HCEC 1CT (cell line): ENCODE results near the gene SCLT1.

Experiments used
- DNase-seq: peaks from one replicate; pipeline ENCODE4 v3.0.0-alpha.2; 2017

The SCLT1 gene

DNA sequence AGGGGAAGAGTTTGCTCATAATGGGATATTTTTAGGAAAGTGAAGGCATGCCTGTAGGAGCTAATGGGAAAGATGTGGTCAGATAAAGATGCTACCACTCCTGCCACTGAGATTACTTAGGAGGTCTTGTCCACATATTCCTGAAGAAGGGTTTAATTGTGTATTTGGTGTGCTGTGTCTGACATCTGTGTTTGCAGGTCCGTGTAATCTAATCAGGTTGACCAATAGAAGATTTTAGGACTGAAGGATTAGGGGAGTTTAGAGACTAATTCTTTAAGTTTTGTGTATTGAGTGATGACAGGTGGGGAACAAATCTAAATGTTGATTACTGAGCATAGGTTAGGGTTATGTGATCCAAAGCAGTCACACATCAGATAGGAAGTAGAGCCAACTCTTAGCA is 226.6 kb downstream of the SCLT1 start:
- DNase-seq = no peak

DNA sequence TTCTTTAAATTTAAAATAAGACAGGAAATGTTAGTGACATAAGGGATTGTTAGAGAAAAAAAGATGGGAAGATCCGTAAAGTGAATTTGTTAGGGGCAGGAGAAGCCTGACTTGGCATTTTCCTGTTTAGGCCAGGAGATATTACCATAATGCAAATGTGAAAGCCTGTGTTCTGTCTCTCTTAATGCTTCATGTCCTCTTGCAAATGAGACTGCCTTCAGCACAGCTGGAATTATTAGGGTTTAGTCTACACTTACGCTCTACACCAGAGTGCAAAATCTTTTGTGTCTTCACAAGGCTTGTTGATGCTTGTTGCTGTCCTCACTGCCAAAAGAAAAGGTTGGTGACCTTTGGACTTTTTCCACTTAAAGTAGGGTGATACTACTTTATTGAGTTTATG is 227.1 kb downstream of the SCLT1 start:
- no peak for DNase-seq

DNA sequence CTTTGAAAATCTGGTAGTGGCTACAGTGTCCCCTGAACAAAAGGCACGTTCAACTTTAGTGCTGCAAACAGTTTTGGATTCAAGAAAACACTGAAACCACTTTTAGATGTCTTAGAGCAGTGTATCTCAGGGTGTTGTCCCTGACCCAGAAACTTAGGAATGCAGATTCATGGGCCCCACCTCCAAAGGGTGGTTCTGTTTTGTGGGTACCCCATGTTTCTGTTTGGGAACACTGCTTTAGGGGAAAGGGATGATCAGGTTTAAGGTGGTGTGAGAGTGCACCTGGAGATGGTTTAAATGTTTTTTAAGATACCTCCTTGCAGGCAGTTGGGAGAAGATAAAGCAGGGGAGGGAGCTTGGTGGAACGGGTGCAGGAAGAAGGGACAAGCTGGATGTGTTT is 228.2 kb downstream of the SCLT1 start:
- DNase-seq = no peak

DNA sequence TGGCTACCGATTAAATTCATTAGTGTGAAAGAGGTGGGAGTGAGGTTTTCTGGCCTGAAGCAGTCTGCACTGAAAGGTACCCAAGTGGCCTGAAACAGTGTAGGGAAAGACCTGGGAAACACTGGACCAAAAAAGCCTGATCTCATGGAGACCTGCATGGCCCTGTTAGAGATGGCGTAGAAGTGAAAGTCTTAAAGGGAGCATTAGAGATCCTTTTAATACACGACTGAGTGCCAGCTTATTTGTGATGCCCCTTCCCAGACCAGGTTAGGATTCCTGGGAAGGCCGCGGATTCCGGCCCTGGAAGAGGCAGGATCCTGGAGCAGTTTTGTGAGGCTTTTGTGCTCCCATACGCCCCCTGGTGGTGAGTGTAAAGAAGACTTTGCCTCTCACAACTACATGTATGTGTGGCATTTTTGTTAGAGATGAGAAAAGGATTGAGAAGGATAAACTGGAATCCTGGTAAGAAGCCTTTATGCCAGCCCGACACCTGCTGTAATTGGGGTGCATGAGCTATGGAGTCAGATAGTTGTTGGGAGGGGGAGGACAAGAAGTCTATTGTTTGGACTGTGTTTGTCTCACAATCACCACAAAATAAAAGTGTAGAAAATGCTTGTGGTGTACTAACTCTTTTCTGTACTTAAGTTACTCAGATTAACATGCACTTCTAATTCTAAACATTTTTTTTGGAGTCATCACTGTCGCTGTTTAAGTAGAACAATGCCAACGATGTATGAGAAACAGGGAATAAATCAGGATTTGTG is 229.8 kb downstream of the SCLT1 start:
- DNase-seq = peak; percentile 33

DNA sequence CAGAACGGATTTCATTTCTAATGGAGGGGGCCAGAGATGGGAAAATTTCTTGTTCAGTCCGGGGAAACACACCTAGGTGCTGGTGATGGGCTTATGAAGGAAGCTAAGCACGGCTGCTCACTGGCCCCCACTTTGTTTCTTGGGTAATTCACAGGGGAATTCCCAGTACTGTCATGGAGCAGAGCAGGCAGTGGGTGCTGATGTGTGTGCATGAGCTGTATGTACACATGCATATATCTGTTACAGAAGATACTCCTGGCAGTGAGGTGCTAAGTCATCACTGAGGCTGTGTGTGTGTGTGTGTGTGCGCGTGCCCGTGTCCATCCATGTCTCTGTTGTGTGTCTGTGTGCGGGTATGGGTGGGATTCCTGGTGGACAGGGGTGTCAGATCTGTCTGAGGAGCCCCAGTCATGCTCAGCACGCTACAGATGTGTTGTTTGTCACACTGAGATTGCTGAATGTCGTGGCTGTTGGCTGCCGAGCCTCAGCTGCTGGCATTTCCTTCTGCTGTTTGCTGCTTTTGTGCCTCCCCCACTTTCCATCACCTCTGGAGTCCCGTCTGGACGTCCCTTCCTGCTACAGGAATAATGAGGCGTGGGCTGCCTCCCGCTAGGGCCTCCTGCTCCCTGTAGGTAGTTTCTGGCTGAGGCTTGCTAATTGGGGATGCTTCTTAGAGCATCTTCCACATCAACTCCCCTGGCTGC is 230.6 kb downstream of the SCLT1 start:
- no peak for DNase-seq

DNA sequence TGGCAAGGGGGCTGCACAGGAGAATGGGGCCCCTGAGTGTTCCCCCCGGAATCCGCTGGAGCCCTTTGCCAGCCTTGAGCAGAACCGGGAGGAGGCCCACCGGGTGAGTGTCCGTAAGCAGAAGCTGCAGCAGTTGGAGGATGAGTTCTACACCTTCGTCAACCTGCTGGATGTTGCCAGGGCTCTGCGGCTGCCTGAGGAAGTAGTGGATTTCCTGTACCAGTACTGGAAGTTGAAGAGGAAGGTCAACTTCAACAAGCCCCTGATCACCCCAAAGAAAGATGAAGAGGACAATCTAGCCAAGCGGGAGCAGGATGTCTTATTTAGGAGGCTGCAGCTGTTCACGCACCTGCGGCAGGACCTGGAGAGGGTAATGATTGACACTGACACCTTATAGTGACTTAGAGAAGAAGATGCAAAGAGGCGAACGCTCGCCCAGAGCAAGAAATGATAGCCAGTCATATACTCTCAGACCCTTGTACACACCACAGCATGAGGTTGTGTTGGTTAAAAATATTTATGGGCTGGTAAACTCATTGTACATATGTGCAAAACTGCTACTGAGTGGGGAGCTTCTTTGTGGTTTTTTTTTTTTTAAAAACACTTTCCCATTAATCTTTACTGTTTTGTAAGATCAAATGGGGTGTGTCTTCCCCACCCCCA is 231.4 kb downstream of the SCLT1 start:
- no peak for DNase-seq

DNA sequence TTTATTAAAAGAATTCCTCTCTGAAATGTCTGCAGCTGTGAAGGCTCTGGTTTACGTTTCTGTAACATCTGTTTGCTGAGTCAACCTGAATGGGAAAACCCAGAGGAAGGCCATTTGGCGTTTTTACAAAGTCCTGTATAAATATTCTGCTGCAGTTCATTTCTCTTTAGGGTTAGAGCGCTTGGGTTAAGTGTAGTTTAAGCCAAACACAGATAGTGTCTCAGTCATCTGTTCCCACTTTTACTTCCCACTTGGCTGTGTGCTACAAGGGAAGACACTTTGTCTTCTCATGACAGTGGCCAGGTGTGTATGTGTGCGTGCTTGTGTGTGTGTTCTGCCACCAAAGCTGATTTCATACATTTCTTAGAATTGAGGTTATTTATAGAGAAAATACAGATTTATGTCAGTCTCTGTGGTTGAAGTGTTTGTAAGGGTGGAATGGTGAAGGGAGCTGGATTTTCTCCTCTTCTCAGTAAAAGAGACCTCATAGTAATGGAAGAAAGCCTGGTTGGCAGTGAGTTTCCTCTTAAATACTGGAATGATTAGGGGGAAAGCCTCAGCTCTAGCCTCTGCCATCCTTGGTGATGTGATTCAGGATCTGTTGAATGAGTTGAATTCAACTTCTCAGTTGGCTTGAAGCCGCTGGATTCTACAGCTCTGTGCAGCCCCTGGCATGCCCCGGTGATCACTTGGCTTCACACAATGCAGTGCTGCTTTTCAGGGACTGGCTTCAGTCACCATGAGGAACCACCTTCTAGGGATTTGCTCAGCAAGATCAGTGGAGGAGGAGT is 233.3 kb downstream of the SCLT1 start:
- DNase-seq = peak; percentile 67

DNA sequence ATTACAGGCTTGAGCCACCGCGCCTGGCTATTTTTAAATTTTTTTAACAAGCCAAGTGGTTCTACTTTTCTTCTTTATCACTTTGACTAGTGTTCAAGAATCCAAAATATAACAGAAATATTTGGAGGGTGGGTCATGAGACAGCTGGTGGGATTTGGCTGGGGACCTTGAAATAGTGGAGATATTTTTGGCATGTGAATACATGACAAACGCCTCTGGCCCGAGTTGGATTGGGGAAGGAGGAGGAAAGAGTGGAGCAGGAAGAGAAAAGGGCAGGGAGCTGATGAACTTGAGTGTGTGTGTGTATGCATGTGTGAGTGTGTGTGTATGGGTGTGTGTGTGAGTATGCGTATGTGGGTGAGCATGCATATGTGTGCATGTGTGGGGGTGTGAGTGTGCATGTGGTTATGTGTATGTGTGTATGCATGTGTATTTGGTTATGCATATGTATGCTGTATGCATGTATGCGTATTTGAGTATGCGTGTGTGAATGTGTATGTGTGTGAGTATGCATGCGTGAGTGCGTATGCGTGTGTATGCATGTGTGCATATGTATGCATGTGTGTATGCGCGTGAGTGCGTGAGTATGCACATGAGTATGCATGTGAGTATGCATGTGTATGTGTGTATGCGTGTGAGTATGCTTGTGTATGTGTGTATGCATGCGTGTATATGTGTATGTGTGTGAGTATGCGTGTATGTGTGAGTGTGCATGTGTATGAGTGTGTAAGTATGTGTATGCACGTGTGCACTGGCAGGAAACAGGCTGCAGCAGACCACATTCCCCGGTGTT is 234.3 kb downstream of the SCLT1 start:
- peak; percentile 55 for DNase-seq

DNA sequence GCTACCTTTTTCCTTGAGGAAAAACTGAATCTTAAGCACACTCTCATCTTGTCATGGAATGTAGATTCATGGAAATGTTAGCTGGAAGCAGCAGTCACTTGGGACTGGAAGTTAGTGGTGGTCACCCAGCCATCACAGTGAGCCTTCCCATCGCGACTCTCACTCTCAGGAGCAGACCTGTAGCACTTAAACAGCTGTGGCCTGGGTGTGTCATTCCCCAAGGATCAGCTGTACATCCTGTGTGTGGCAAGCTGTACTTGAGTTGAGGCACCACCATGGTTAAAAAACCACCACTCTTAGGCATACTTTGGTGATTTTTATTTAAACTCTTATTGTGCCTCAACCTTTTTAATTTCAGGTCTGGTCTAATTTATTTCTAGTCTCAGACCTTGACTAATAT is 237.1 kb downstream of the SCLT1 start:
- DNase-seq = no peak

DNA sequence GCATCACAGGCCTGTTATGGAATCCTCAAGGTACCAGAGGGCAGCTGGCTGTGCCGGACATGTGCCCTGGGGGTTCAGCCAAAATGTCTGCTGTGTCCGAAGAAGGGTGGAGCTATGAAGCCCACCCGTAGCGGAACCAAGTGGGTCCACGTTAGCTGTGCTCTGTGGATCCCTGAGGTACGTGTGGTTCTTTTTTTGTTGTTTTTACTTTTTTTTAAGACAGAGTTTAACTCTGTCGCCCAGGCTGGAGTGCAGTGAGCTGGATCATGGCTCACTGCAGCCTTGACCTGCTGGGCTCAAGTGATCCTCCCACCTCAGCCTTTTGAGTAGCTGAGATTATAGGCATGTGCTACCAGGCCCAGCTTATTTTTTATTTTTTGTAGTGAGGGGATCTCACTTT is 237.7 kb downstream of the SCLT1 start:
- DNase-seq = no peak

DNA sequence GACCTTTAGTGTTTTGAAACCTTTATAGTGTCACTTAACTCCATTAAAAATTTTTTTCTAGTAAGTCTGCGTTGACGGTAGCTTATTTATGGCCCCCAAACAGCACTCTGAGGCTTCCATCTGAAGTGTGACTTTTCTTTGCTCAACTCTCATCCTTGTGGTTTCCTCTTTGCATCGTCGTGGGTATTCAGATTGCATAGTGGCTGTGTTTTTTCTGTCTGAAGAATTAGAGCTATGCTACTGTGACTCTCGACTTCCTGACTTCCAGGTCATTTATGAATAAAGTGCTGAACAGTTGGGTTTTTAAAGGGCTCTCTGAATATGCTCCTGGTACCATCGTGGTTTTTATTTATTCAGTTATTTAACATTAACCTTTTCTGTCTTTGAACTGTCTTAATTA is 238.9 kb downstream of the SCLT1 start:
- DNase-seq = no peak

DNA sequence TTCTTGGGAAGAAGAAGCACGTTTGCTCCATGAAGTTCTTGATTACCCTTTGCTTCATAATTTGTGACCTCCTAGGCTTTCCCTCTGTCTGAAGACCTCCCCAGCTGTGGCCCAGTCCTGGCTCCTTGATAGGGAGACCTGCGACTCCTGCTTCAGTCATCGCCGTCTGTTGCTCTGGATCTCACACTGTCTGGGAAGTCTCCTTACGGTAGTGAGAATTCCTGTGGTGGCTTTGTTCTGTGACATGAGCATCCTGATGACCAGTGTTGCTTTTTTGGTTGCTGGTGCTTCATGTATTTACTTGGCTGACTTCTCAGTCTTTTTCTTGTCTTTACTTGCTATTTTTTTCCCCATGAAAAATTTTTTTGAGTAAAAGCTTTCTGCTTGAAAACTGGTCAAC is 239.6 kb downstream of the SCLT1 start:
- DNase-seq = no peak

DNA sequence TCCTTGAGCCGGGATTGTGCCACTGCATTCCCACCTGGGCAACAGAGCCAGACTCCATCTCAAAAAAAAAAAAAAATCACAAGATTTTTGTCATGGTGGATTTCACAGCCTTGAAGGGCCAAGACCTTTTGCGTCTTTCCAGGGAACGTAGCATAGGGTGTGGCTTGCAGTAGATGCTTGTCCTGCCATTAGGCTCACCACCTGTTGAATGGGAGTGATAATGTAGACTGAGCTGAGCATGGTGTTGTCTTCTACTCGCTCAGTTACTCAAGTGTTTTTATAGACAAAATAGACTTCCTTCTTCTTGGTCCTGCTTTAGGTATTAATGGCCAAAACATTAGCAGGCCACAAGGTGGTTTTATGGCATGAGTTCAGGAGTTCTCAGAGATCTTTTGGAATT is 243.1 kb downstream of the SCLT1 start:
- DNase-seq = no peak

DNA sequence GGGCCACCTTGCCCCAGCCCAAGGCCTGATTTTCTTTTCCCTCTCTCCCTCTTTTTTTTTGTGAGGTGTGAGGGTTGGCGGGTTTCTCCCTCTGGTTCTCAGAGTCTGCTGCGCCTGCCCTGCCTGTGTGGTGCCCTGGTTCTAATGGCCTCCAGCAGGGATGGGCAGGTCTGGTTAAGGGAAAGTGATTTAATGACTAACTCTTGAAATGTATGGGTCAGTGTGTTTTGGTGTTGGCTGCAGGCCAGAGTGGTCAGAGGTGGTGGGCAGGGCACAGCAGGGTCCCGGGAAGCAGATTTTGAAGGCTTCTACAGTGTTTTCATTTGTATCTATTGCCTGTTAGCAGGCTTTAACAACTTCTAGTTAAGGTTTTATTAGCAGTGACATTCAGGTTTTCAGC is 244.9 kb downstream of the SCLT1 start:
- no peak for DNase-seq

DNA sequence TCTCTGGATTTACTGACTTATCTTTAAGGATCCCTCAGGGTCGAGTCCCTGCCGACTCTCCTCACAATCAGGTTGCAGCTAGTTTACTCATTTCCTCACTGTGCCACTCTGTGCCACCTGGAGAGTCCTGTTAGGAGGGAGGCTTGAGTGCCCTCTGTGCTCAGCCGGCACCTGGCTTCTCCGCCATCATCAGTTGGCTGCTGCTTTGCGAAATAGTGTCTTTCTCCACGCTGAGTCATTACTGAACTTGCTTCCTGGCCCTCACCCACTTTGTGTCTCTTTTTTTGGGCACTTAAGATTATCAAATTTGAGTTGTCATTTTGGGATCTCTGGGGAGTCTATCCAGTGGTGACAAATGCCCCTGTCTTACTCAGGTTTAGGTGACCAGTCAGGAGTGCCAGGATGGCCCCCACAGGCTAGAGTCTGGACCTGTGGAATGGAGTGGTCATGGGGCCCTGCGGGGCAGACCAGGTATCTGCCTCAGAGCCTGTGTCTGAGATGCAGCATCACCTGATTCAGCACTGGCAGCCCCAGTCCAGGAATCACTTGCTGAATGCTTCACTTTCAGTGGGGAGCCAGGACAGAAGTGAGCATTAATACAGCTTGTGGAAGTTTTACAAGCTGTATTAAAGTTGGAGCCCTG is 246.1 kb downstream of the SCLT1 start:
- no peak for DNase-seq

DNA sequence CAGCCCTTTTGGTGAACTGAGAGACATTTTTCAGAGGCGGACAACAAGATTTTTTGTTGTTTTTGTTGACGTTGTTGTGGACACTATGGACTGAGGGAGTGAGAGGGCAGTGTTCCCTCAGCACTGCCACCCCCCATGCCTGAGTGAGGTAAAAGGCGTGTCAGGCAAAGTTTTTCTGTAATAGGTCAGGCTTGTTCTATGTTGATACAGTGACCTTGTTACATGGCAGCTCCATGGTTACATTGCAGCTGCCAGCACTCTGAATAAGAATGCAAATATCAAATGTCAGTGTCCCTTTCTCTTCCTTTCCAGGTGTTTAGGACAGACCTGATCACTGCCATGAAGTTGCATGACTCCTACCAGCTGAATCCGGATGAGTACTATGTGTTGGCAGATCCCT is 247.3 kb downstream of the SCLT1 start:
- no peak for DNase-seq

DNA sequence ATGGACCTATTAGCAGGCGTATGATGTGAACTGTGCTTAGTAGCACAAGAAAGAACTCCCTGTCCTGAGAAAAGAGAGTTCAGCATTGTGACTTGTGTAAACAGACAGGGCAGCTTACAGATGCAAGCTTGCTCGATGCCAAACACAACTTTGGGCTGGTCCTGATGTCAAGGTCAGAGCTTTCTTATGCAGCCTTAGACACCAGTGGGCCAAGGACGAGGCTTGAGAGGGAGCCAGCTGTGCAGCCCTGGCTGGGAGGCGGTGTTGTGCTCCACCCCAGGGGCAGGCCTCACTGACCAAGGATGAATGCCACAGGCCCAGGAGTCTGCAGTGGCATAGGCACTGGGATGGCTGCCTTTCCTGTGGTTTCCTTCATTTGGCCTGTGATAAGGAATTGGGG is 248.4 kb downstream of the SCLT1 start:
- DNase-seq = no peak

DNA sequence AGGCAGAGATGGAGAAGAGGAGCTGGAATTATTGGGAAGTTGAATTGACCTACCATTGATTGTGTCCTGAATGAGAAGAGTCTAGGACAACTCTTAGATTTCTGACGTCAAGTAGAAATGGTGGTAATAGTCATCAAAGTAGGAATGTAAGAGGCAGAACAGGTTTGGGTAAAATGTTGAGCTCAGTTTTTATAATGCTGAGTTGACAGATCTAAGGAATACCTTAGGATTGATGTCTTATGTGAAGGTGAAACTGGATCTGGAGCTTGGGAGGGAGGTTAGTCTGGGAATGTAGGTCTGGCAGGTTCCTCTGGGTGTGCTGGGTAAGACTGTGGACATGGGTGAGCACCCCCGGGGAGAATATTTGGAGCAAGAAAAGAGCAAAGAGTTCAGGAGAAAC is 251.9 kb downstream of the SCLT1 start:
- no peak for DNase-seq

DNA sequence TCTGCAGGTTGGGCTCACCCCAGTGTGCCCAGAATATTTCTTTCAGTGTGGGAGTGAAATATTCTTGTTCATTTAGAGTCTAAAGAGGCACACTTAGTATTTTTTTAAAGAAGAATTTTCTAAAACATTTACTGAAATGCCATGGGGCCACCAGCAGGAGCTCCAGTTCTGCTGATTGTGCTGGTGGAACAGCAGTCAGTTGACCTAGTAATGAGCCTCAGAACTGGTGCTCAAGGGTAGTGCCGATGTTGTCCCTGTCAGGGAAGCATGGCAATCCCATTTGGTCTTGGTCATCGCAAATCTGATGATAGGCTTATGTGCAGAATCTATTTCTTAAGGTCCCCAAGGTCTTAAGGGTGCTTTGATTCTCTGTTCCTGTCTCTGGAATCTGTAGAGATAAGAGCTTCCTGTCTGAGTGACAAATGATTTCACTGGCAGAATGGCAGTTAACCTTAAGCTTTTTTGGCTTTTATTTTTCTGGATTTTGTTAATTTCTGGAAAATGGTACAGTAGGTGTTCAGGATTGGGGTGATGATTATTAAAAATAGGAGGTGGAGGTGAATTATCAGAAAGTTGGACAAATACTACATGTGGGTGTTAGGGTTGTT is 252.5 kb downstream of the SCLT1 start:
- DNase-seq = no peak

DNA sequence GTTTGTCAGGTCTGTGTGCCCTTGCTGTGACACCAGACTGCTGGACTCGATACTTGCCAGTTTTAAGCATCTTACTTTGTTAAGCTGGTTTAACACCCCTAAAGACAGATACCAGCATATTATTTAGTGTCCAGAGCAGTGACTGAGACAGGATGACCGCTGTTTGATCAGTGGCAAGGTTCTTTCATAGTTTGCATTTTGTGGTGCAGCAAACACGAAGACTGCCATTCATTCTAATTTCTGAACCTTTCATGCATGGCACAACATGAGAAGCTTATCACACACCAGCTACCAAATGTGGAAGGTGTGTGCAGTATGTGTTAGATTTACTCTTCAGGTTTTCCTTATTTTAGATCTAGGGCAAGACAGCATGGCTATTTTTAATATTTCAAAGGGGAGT is 255.7 kb downstream of the SCLT1 start:
- DNase-seq = no peak

DNA sequence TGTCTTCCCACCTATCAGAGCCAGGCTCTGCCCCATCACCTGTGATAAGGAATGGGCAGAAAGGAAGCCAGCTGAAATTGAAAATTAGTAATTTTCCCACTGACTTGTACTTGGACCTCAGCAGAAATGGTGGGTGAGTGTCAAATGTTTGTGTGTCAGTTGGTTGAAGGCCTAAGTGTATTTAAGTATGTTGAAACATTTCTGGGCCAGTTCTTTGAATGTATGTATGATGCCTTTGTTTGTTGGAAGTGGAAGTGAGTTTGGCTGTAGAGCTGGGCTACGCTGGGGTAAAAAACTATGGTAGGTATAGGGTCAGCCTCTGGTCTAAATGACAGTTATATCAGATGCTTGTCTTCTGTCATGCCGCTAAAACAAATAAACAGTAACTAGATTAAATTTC is 256.1 kb downstream of the SCLT1 start:
- DNase-seq = no peak
